Neural progenitor cell (in vitro differentiated cells): ENCODE results near the gene HES2. TPM values are rescaled to one million over a fixed set of nuclear protein-coding genes. Genes with fewer than 3 reads are reported as not detected.

Experiments used
- DNase-seq: peaks from one replicate; pipeline ENCODE4 v3.0.0-alpha.2; 2016; ENCODE audit warnings: low spot score
- H2AFZ ChIP-seq: fragments of 200-600 bp; sonication (generic); replicated peaks from 2 replicates; pipeline ENCODE4 v1.6.1; 2016; ENCODE audit warnings: antibody characterized with exemption
- H3F3A ChIP-seq: fragments of 200-600 bp; sonication (generic); 2 replicates; pipeline ENCODE4 v1.6.1; 2016; ENCODE audit warnings: antibody characterized with exemption, low read depth
- H3K27ac ChIP-seq: fragments of 200-600 bp; sonication (generic); 2 replicates; pipeline ENCODE4 v1.5.1; 2016; ENCODE audit warnings: mild to moderate bottlenecking
- H3K27me3 ChIP-seq: fragments of 200-600 bp; sonication (generic); 2 replicates; pipeline ENCODE4 v1.6.1; 2016; ENCODE audit warnings: mild to moderate bottlenecking, moderate library complexity
- H3K36me3 ChIP-seq: fragments of 200-600 bp; sonication (generic); 2 replicates; pipeline ENCODE4 v1.5.1; 2016
- H3K4me1 ChIP-seq: fragments of 200-600 bp; sonication (generic); 2 replicates; pipeline ENCODE4 v1.6.1; 2016; ENCODE audit warnings: mixed run types
- H3K4me2 ChIP-seq: fragments of 200-600 bp; sonication (generic); 2 replicates; pipeline ENCODE4 v1.6.1; 2016
- H3K4me3 ChIP-seq: fragments of 200-600 bp; sonication (generic); 2 replicates; pipeline ENCODE4 v1.5.1; 2016
- H3K79me2 ChIP-seq: fragments of 200-600 bp; sonication (generic); 2 replicates; pipeline ENCODE4 v1.6.1; 2016; ENCODE audit warnings: low read depth
- H3K9ac ChIP-seq: fragments of 200-600 bp; sonication (generic); 2 replicates; pipeline ENCODE4 v1.6.1; 2016
- H3K9me3 ChIP-seq: fragments of 200-600 bp; sonication (generic); 2 replicates; pipeline ENCODE4 v1.5.1; 2016; ENCODE audit warnings: low read depth
- H4K20me1 ChIP-seq: fragments of 200-600 bp; sonication (generic); 2 replicates; pipeline ENCODE4 v1.6.1; 2016; ENCODE audit warnings: low read depth
- H3K27ac Mint-ChIP-seq: 3 replicates; pipeline ENCODE4 v1.8.0; 2021; ENCODE audit warnings: mixed read lengths
- H3K27me3 Mint-ChIP-seq: 2 replicates; pipeline ENCODE4 v1.8.0; 2022; ENCODE audit warnings: low read depth, mild to moderate bottlenecking, inconsistent platforms, moderate library complexity, mixed read lengths; ENCODE audit not compliant: insufficient read depth
- H3K36me3 Mint-ChIP-seq: 3 replicates; pipeline ENCODE4 v1.8.0; 2021; ENCODE audit warnings: mixed read lengths
- H3K4me1 Mint-ChIP-seq: 3 replicates; pipeline ENCODE4 v1.8.0; 2021; ENCODE audit warnings: mixed read lengths
- H3K4me3 Mint-ChIP-seq: 3 replicates; pipeline ENCODE4 v1.8.0; 2021; ENCODE audit warnings: mild to moderate bottlenecking, moderate library complexity, mixed read lengths
- H3K9me3 Mint-ChIP-seq: 3 replicates; pipeline ENCODE4 v1.8.0; 2020; ENCODE audit warnings: mixed read lengths
- EZH2 ChIP-seq: fragments of 200-600 bp; sonication (generic); IDR thresholded peaks from 2 replicates; pipeline ENCODE4 v1.6.1; 2017; ENCODE audit warnings: antibody characterized with exemption, mild to moderate bottlenecking, moderate library complexity
- EZH2phosphoT487 ChIP-seq: fragments of 200-600 bp; sonication (generic); IDR thresholded peaks from 2 replicates; pipeline ENCODE4 v1.6.1; 2017; ENCODE audit warnings: antibody characterized with exemption
- total RNA-seq: library from RNA; depleted of rRNA; stranded (reverse); fragments of >200 nt; gene quantifications from 2 replicates; pipeline ENCODE4 v1.2.3, GENCODE V29; 2015; ENCODE audit warnings: low replicate concordance
- TF ChIP-seq, protein P1 (sequence below): fragments of 200-600 bp; sonication (generic); IDR thresholded peaks from 2 replicates; pipeline ENCODE4 v1.5.1; 2017; ENCODE audit warnings: antibody characterized with exemption, mild to moderate bottlenecking

HES2 gene
- total RNA-seq, 1 donor from 2014 or later, result 0.04 TPM

GRCh38 chr1:6392809-6393399 is 26.8 kb downstream of the HES2 start:
- peaks cover 19% of the 10 kb centered on the region for H3F3A ChIP-seq
- peaks cover 5% of the 10 kb centered on the region for H3K9me3 Mint-ChIP-seq
- peaks cover 6% of the 10 kb centered on the region for H3K27me3 ChIP-seq
- H3K4me2 ChIP-seq, result peak overlapping the region; percentile 98
- DNase-seq, result peak; percentile 73
- H3K9ac ChIP-seq, result no peak overlapping the region
- H3K4me1 ChIP-seq, result peaks cover 9% of the 10 kb centered on the region
- no peak overlapping the region for H3K27ac ChIP-seq
- no peak for TF ChIP-seq EZH2
- no peak for TF ChIP-seq EZH2phosphoT487
- peaks cover 49% of the 10 kb centered on the region for H3K79me2 ChIP-seq
- peak overlapping the region; percentile 89 for H3K4me3 ChIP-seq
- peaks cover 8% of the 10 kb centered on the region for H3K27me3 Mint-ChIP-seq
- H3K9me3 ChIP-seq, result no peaks in the 10 kb centered on the region
- peak overlapping the region; percentile 92 for H3K4me3 Mint-ChIP-seq
- H3K36me3 ChIP-seq, result no peaks in the 10 kb centered on the region
- H3K27ac Mint-ChIP-seq, result no peak overlapping the region
- peaks cover 16% of the 10 kb centered on the region for H4K20me1 ChIP-seq
- peaks cover 31% of the 10 kb centered on the region for H3K4me1 Mint-ChIP-seq
- peaks cover 3% of the 10 kb centered on the region for H3K36me3 Mint-ChIP-seq
- H2AFZ ChIP-seq, result peak overlapping the region; percentile 45

GRCh38 chr1:6391951-6392808 is 27.5 kb downstream of the HES2 start:
- no peak for DNase-seq
- Histone ChIP-seq H3K27me3 (peaks cover 6% of the 10 kb centered on the region), H3K4me2 (peak overlapping the region; percentile 98), H3K36me3 (no peaks in the 10 kb centered on the region), H3K79me2 (peaks cover 56% of the 10 kb centered on the region), H2AFZ (peak overlapping the region; percentile 45), H3K9me3 (no peaks in the 10 kb centered on the region), H3K9ac (no peak overlapping the region), H3F3A (peaks cover 25% of the 10 kb centered on the region), H3K4me1 (peaks cover 9% of the 10 kb centered on the region), H3K4me3 (peak overlapping the region; percentile 89), H3K27ac (no peak overlapping the region), H4K20me1 (peaks cover 16% of the 10 kb centered on the region)
- H3K27ac Mint-ChIP-seq, result peak overlapping the region; percentile 60
- H3K4me1 Mint-ChIP-seq, result peaks cover 31% of the 10 kb centered on the region
- TF ChIP-seq EZH2phosphoT487, result no peak
- no peak for TF ChIP-seq EZH2
- TF ChIP-seq, protein P1, sequence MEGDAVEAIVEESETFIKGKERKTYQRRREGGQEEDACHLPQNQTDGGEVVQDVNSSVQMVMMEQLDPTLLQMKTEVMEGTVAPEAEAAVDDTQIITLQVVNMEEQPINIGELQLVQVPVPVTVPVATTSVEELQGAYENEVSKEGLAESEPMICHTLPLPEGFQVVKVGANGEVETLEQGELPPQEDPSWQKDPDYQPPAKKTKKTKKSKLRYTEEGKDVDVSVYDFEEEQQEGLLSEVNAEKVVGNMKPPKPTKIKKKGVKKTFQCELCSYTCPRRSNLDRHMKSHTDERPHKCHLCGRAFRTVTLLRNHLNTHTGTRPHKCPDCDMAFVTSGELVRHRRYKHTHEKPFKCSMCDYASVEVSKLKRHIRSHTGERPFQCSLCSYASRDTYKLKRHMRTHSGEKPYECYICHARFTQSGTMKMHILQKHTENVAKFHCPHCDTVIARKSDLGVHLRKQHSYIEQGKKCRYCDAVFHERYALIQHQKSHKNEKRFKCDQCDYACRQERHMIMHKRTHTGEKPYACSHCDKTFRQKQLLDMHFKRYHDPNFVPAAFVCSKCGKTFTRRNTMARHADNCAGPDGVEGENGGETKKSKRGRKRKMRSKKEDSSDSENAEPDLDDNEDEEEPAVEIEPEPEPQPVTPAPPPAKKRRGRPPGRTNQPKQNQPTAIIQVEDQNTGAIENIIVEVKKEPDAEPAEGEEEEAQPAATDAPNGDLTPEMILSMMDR, result no peak
- H3K36me3 Mint-ChIP-seq, result peaks cover 3% of the 10 kb centered on the region
- H3K27me3 Mint-ChIP-seq, result peaks cover 8% of the 10 kb centered on the region
- peaks cover 5% of the 10 kb centered on the region for H3K9me3 Mint-ChIP-seq
- peak overlapping the region; percentile 92 for H3K4me3 Mint-ChIP-seq

GRCh38 chr1:6389971-6390370 is 29.7 kb downstream of the HES2 start:
- Histone ChIP-seq H3F3A (peaks cover 38% of the 10 kb centered on the region), H3K9me3 (no peaks in the 10 kb centered on the region), H3K4me3 (no peak overlapping the region), H4K20me1 (peaks cover 20% of the 10 kb centered on the region), H3K9ac (no peak overlapping the region), H2AFZ (no peak overlapping the region), H3K27me3 (peaks cover 6% of the 10 kb centered on the region), H3K4me2 (no peak overlapping the region), H3K79me2 (peaks cover 77% of the 10 kb centered on the region), H3K4me1 (peaks cover 22% of the 10 kb centered on the region), H3K36me3 (no peaks in the 10 kb centered on the region), H3K27ac (no peak overlapping the region)
- TF ChIP-seq EZH2phosphoT487 (no peak), EZH2 (no peak)
- TF ChIP-seq, protein P1, result no peak
- H3K9me3 Mint-ChIP-seq, result peaks cover 5% of the 10 kb centered on the region
- DNase-seq, result no peak
- H3K27me3 Mint-ChIP-seq, result peaks cover 5% of the 10 kb centered on the region
- peaks cover 47% of the 10 kb centered on the region for H3K4me1 Mint-ChIP-seq
- H3K36me3 Mint-ChIP-seq, result peaks cover 8% of the 10 kb centered on the region
- H3K27ac Mint-ChIP-seq, result no peak overlapping the region
- no peak overlapping the region for H3K4me3 Mint-ChIP-seq
